ENCODE results near the gene CHTF18.

The CHTF18 gene

GRCh38 chr16:797686-798085, 9.3 kb downstream of the CHTF18 start:
- in situ Hi-C loops (cut with MboI; ENCODE audit: low pct_unique_long_range_greater_than_20kb, low sequenced_read_pairs, unreplicated experiment): no loop called here
- no peak for TF ChIP-seq CTCF (IDR thresholded peaks at IDR 0.05; ENCODE audit: extremely low read depth, insufficient read depth, missing control alignments)
- DNase-seq (ENCODE audit: low spot score): no peak

- TF ChIP-seq CTCF (IDR thresholded peaks at IDR 0.05; ENCODE audit: extremely low read depth, insufficient read depth, missing control alignments): no peak
- in situ Hi-C loops (cut with MboI; ENCODE audit: low pct_unique_long_range_greater_than_20kb, low sequenced_read_pairs, unreplicated experiment): no loop called here
- no peak for DNase-seq (ENCODE audit: low spot score)
Observed at GRCh38 chr16:798666-799065, 10.2 kb downstream of the CHTF18 start.

GRCh38 chr16:799111-799947, 10.9 kb downstream of the CHTF18 start:
- no peak for TF ChIP-seq CTCF (IDR thresholded peaks at IDR 0.05; ENCODE audit: extremely low read depth, insufficient read depth, missing control alignments)
- in situ Hi-C loops (cut with MboI; ENCODE audit: low pct_unique_long_range_greater_than_20kb, low sequenced_read_pairs, unreplicated experiment): no loop called here
- DNase-seq (ENCODE audit: low spot score): no peak

GRCh38 chr16:799948-800833, 11.8 kb downstream of the CHTF18 start, which contains the start of gene GNG13:
Gene GNG13, minus strand, starts transcription at chr16:800734. Its CDS starts 1,657 bp downstream, at chr16:799077.
- no peak for DNase-seq (ENCODE audit: low spot score)
- in situ Hi-C loops (cut with MboI; ENCODE audit: low pct_unique_long_range_greater_than_20kb, low sequenced_read_pairs, unreplicated experiment): no loop called here

GRCh38 chr16:800834-801511, 12.6 kb downstream of the CHTF18 start:
- no peak for TF ChIP-seq CTCF (IDR thresholded peaks at IDR 0.05; ENCODE audit: extremely low read depth, insufficient read depth, missing control alignments)
- in situ Hi-C loops (cut with MboI; ENCODE audit: low pct_unique_long_range_greater_than_20kb, low sequenced_read_pairs, unreplicated experiment): no loop called here
- no peak for DNase-seq (ENCODE audit: low spot score)

More at GRCh38 chr16:799948-800833, 11.8 kb downstream of the CHTF18 start, which contains the start of gene GNG13:
- TF ChIP-seq CTCF (IDR thresholded peaks at IDR 0.05; ENCODE audit: extremely low read depth, insufficient read depth, missing control alignments): no peak
